GM18861 (cell line): Measurements from ENCODE around the gene CBX1.
"Not testable (repeated sequence)": the region's sequence is repeated elsewhere in the genome, so short reads cannot be mapped to it uniquely, and the experiment has no call there.

ENCODE experiments used
- ATAC-seq: cut with Tn5 transposase; IDR thresholded peaks from one replicate; pipeline ENCODE4 v1.9.1; 2021; ENCODE audit not compliant: unreplicated experiment

The CBX1 gene

DNA sequence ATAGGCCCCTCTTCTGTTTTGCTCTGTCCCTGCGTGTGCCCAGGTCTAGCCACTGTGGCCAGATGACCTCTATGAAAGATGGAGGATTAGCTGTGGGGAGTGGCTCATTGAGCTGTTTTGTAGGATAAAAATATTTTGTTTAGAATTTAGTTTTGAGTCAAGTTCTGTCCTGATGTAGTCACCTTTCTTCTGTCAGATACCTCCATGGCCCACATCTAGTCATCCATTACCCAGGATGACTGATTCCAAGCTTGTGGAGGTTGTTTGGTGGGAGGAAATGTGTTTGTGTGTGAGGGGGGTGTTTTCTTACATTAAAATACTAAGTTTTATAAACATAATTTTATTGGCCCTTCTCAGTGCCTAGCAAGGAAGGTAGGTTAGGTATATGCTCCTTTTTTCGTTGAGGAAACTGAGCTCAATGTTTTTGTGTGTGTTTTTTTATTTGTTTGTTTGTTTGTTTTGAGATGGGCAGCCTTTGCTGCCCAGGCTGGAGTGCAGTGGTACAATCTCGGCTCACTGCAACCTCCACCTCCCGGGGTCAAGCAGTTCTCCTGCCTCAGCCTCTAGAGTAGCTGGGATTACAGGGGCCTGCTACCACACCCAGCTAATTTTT is 22.6 kb upstream of the CBX1 start:
- no peak for ATAC-seq

DNA sequence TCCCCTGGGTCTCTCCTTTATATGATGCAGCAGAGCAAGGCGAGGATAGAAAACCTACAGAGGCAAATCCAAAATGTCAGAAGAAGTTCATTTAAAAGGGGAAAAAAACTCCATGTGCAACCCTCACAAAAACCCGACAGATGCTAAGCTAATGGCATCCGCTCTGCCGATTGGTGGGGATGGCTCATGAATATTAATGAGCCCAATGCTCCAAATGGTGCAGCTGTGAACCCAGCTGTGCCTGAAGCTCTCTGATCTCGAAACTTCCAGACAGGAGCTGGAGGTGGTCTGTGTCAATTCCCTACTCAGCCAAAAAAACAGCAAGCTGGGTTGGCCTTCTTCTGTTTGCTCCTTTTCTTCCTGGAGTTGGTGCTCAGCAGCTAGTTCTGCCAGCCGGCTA is 21.8 kb upstream of the CBX1 start:
- ATAC-seq = no peak

GRCh38 chr17:48122665-48123045 is 21.4 kb upstream of the CBX1 start:
- no peak for ATAC-seq

DNA sequence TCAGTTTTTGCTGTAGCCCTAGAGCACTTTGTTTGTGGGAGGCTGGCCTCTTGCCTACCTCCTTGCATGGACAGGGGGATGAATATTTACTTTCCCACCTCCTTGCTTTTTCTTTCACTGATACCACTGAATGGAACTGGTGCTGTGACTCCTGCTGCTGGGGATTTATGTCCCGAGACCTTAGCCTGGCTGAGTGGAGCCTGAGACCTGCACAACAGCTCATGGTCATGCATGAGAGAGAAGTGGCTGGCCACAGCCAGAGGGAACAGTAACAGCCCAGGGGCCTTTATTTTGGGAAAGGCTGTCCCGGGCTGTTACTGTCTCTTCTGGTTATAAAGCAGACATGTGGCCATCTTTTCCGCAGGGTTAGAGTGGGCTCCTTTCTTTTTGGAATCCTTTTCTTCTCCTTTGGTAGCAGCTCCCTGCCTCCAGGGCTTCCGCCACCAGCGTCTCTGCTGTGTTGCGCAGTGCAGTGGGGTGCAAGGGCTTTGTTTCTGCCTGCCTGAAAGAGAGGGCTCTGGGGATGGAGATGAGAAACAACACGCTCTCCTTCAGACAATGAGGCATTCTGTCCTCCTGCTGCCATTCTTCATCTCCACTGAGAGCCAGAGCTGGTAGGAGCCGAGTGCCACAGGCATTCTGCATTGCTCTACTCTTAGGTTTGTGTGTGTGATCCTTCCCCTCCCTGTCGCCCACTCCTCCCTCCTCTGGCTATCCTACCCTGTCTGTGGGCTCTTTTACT is 20.8 kb upstream of the CBX1 start:
- ATAC-seq = no peak

GRCh38 chr17:48113201-48113676 is 12.0 kb upstream of the CBX1 start:
- no peak for ATAC-seq

DNA sequence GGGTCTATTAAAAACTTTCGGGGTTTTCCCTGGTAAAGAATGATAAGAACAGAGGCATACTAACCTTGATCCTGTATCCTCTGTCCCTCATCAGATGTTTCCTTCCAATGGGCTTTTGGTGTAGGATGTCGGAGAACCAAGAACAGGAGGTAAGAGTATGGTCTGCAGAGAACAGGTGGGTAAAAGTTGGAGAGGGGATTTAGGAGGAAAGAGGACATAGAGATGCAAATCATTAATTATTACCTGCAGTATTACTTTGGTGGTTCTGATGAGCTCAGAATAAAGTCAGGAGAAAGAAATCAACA is 10.6 kb upstream of the CBX1 start:
- no peak for ATAC-seq

- no peak for ATAC-seq
These were observed 9.5 kb upstream of the CBX1 start for GRCh38 chr17:48110761-48111160.

- peak; percentile 55 for ATAC-seq
These were observed 6.1 kb upstream of the CBX1 start, which contains the start of gene SNX11 for GRCh38 chr17:48107137-48108055. TSS of gene SNX11 (plus strand) at chr17:48107766. CDS start at chr17:48112044, 4,278 bp downstream.

DNA sequence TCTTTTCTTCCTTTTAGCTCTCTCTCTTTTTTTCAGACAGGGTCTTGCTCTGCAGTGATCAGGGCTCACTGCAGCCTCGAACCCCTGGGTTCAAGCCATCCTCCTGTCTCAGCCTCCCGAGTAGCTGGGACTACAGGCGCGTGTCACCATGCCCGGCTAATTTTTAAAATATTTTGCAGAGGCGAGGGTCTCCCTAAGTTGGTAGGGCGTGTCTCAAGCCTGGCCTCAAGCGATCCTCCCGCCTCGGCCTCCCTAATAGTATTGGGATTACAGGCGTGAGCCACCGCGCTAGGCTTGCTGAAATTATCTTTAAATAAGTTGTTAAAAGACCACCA is 5.5 kb upstream of the CBX1 start:
- no peak for ATAC-seq

DNA sequence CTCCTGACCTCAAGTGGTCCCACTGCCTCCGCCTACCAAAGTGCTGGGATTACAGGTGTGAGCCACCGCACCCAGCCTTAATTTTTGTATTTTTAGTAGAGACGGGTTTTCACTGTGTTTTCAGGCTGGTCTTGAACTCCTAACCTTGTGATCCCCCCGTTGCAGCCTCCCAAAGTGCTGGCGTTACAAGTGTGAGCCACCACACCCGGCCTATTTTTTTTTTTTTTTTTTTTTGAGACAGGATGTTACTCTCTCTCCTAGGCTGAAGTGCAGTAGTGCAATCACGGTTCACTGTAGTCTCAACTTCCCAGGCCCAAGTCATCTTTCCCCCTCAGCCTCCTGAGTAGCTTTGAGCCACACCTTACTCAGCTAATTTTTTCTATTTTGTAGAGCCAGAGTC is 3.2 kb upstream of the CBX1 start:
- ATAC-seq = no peak

DNA sequence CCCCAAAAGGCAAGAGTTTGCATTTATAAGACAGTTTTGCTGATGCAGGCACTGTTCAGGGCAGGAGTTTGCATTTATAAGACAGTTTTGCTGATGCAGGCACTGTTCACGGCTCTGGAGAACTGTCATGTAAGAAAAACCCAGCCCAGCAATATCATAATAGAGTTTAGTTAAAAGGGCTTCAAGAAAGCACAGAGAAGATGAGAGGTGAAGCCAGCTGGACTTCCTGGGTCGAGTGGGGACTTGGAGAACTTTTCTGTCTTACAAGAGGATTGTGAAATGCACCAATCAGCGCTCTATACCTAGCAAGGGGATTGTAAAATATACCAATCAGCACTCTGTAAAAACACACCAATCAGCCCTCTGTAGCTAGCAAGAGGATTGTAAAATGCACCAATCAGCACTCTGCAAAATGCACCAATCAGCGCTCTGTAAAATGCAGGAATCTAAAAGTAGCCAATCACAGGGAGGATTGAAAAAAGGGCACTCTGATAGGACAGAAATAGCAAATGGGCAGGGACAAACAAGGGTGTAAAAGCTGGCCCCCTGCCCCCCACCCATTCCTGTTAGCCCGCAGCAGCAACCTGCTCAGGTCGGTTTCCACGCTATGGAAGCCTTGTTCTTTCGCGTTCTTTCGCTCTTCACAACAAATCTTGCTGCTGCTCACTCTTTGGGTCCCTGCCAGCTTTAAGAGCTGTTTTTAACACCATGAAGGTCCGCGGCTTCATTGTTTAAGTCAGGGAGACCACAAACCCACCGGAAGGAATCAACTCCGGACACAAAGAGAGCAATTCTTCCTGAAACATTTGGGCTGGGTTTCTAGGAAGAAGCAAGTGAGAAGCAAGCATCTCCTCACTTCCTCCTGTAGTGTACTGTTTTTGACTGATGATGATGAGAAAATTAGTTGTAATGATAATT is 1.8 kb upstream of the CBX1 start:
- ATAC-seq = no peak

DNA sequence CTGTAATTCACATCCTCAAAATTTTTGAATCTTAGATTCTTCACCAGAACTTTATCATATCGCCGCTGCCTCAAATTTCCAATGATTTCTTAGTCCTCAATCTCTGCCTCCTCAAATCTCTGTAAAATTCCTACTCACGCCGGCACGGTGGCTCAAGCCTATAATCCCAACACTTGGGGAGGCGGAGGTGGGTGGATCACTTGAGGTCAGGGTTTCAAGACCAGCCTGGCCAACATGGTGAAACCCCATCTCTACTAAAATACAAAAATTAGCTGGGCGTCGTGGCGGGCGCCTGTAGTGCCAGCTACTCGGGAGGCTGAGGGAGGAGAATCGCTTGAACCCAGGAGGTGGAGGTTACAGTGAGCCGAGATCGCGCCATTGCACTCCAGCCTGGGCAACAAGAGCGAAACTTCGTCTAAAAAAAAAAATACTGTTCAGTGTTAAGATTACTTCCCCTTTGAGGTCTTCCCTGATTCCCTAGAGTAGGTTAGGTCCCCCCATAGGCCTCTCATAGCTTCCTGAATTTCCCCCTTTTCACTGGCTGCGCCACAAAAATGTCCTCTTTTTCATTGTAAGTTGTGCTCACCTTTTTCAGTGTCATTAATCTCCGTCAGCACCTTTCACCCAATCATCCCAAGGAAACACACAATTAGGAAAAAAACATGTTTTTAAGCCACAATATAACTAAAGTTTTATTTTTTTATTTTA is 919 bp upstream of the CBX1 start:
- no peak for ATAC-seq

- ATAC-seq = no peak
These were observed 677 bp downstream of the CBX1 start for GRCh38 chr17:48100591-48101011.

- ATAC-seq = no peak
These were observed 1.1 kb downstream of the CBX1 start for GRCh38 chr17:48100160-48100559.

DNA sequence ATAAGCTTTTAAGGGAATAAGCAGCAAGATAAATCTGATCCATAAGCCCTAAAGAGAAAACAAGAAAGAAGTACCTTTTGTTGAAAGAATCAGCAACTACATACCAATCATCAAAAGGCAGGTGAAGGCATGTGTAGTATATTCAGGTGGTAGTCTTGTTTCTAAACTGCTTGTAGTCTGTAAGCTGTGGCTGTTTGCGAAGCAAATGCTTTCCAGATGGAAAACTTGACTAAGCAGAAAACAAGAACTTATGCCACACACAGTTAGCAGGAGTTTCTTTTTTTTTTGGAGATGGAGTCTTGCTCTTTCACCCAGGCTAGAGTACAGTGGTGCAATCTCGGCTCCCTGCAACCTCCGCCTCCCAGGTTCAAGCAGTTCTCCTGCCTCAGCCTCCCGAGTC is 5.7 kb downstream of the CBX1 start:
- ATAC-seq = no peak

GRCh38 chr17:48093341-48094045 is 7.8 kb downstream of the CBX1 start:
- no peak for ATAC-seq

DNA sequence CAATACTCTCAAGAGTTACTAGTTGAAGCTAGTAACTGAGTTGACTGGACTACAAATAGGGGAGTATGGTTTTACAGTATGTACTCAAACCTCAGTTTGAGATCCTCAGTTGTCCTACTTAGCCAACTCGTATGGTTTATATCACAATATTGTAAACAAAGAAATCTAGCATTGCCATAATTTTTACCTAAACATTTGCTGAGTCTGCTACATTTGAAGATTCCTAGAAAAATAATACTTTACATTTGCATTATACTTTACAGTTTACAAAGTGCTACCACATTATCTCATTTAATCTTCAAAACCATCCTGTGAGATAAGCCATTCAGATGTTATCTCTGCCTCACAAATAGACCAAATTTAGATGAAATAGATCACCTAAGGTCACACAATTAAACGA is 16.3 kb downstream of the CBX1 start:
- no peak for ATAC-seq

- ATAC-seq = no peak
These were observed 19.4 kb downstream of the CBX1 start for GRCh38 chr17:48081858-48082257.

- not testable (repeated sequence) for ATAC-seq
These were observed 24.1 kb downstream of the CBX1 start for GRCh38 chr17:48077152-48077551.
